ENCODE results near the gene SCN2B.
A peak's percentile ranks its signal among the peaks of the same experiment; 100 is the strongest.

DNA sequence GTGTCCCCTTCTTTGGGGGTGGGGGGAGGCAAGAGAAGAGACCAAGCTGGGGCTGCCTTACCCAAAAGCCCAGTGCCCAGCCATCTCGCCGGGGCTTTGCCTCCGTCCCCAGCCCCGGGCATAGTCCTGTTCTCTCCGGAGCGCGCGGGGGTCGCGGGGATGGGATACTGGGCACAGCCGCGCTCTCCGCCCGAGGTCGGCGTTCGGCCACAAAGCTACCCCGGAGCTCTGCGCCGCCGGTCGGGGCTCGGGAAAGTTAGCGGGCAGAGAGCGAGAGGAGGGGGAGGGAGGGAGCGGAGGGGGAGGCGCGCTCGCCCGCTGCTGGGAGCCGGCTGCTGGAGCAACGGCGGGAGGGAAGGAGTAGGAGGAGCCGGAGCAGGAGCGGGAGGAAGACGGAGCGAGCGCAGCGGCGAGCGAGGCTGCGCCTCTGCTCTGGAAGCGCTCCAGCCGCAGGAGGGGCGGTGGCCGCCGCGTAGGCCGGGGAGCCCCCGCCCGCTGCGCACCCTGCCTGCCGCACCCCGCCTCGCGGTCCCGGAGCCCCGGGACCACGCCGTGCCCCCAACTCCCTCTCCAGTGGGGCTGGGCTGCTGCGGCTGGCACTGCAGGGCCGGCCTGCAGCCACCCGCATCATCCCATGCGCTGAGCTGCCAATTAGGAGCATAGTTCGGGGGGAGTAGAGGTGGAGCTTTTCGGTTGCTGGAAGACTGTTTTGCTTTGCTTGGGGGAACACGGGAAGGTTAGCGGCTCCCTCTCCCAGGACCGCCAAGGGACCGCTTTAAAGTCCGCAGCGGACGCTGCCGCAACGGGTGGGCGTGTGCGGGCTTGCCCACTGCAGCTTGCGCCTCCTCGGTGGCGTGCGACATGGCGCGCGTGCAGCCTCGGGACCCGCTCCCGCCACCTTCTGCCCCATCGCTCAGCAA lies 23.6 kb downstream of the SCN2B start, which contains the start of gene SCN4B:
- TF ChIP-seq, protein P1, sequence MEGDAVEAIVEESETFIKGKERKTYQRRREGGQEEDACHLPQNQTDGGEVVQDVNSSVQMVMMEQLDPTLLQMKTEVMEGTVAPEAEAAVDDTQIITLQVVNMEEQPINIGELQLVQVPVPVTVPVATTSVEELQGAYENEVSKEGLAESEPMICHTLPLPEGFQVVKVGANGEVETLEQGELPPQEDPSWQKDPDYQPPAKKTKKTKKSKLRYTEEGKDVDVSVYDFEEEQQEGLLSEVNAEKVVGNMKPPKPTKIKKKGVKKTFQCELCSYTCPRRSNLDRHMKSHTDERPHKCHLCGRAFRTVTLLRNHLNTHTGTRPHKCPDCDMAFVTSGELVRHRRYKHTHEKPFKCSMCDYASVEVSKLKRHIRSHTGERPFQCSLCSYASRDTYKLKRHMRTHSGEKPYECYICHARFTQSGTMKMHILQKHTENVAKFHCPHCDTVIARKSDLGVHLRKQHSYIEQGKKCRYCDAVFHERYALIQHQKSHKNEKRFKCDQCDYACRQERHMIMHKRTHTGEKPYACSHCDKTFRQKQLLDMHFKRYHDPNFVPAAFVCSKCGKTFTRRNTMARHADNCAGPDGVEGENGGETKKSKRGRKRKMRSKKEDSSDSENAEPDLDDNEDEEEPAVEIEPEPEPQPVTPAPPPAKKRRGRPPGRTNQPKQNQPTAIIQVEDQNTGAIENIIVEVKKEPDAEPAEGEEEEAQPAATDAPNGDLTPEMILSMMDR (IDR thresholded peaks at IDR 0.05): 0 out of 2 replicates have a peak, but pooled peaks have one; percentile 4
- TF ChIP-seq ZFX (IDR thresholded peaks at IDR 0.05; ENCODE audit: borderline replicate concordance): no peak

All from 22Rv1 (cell line).